Testis (tissue), 3 donors: ENCODE measurements around the gene CDKL4. TPM values are rescaled to one million over a fixed set of nuclear protein-coding genes. Genes with fewer than 3 reads are reported as not detected.
"Not testable (repeated sequence)": the region's sequence is repeated elsewhere in the genome, so short reads cannot be mapped to it uniquely, and the experiment has no call there.

ENCODE experiments used
- DNase-seq: peaks from one replicate; pipeline ENCODE4 v3.0.0-alpha.2; 2019
- H3K27ac ChIP-seq, 2 donors: fragments of 200-600 bp; sonication (generic); one replicate each; pipeline ENCODE4 v1.5.1; 2019
- H3K27me3 ChIP-seq: fragments of 200-600 bp; sonication (generic); one replicate; pipeline ENCODE4 v1.5.1; 2019
- H3K36me3 ChIP-seq: fragments of 200-600 bp; sonication (generic); one replicate; pipeline ENCODE4 v1.5.1; 2017; ENCODE audit warnings: low read depth; ENCODE audit errors: missing control alignments
- H3K4me1 ChIP-seq: fragments of 200-600 bp; sonication (generic); one replicate; pipeline ENCODE4 v1.5.1; 2019
- H3K4me3 ChIP-seq, 2 donors: fragments of 200-600 bp; sonication (generic); one replicate each; pipeline ENCODE4 v1.5.1; 2017 to 2019
- H3K9me3 ChIP-seq: fragments of 200-600 bp; sonication (generic); one replicate; pipeline ENCODE4 v1.5.1; 2017
- CTCF ChIP-seq, 3 experiments: fragments of 450-650 bp in 2 of 3; fragments of 200-600 bp in 1 of 3; sonication (generic) in 1 of 3; IDR thresholded peaks; one replicate each; pipeline ENCODE4 v1.5.1; 2016 to 2019; ENCODE audit warnings: antibody characterized with exemption in 3 of 3, mild to moderate bottlenecking in 2 of 3, moderate library complexity in 1 of 3
- POLR2A ChIP-seq: fragments of 450-650 bp; IDR thresholded peaks from one replicate; pipeline ENCODE4 v1.6.1; 2017; ENCODE audit warnings: antibody characterized with exemption, mild to moderate bottlenecking, moderate library complexity
- WGBS, 2 donors: methylation state at CpG; one replicate each; pipeline ENCODE4 v1.1.5; 2018; 5-methylcytosine and 5-hydroxymethylcytosine counted together
- intact Hi-C: fragments of 100-400 bp; cut with DNase I; formaldehyde crosslinking; loops from one replicate; pipeline ENCODE4 v1.15.1; 2023; ENCODE audit warnings: low total_unique reads
- polyA plus RNA-seq: library from polyadenylated mRNA; stranded (reverse); fragments of 350-450 nt; fragmentation: Illumina TruSeq; extraction: RNeasy Lipid Tissue Mini Kit (QIAGEN cat#74804); gene quantifications from one replicate; pipeline ENCODE4 v1.2.3, GENCODE V29; 2014; ENCODE audit warnings: low read depth, low replicate concordance; ENCODE audit not compliant: insufficient read depth
- total RNA-seq, 2 donors: library from RNA; depleted of rRNA; stranded (reverse); fragments of >200 nt; gene quantifications; one replicate each; pipeline ENCODE4 v1.2.3, GENCODE V29; 2016

The CDKL4 gene
- total and polyA plus RNA-seq, 3 donors from 2014 or later, result 2.3 to 4.2 (median 3.9) TPM

GRCh38 chr2:39175026-39175812 is 68.6 kb downstream of the CDKL4 start:
- Histone ChIP-seq H3K27me3 (no peaks in the 10 kb centered on the region), H3K27ac (no peak overlapping the region), H3K4me3 (no peak overlapping the region), H3K9me3 (no peaks in the 10 kb centered on the region), H3K4me1 (no peaks in the 10 kb centered on the region), H3K36me3 (no peaks in the 10 kb centered on the region)
- 74 to 79% methylated on average over 5 of the region's 5 CpGs for WGBS, 2 donors
- no peak for DNase-seq
- intact Hi-C loops, result no loop called here
- TF ChIP-seq POLR2A (no peak), CTCF (IDR thresholded peaks at IDR 0.05) (no peak)

GRCh38 chr2:39174022-39174421 is 69.7 kb downstream of the CDKL4 start:
- intact Hi-C loops, result no loop called here
- H3K9me3 ChIP-seq, result no peaks in the 10 kb centered on the region
- H3K36me3 ChIP-seq, result no peaks in the 10 kb centered on the region
- TF ChIP-seq CTCF (IDR thresholded peaks at IDR 0.05) (no peak), POLR2A (no peak)
- no peaks in the 10 kb centered on the region for H3K27me3 ChIP-seq
- H3K4me3 ChIP-seq, result no peak overlapping the region
- no peak overlapping the region for H3K27ac ChIP-seq
- WGBS, 2 donors, result 94 to 96% methylated on average over 8 of the region's 8 CpGs
- DNase-seq, result no peak
- no peaks in the 10 kb centered on the region for H3K4me1 ChIP-seq

GRCh38 chr2:39172047-39172706 is 71.6 kb downstream of the CDKL4 start:
- H3K27me3 ChIP-seq, H3K4me3 ChIP-seq, intact Hi-C loops, H3K27ac ChIP-seq, H3K4me1 ChIP-seq, DNase-seq, H3K36me3 ChIP-seq, H3K9me3 ChIP-seq: not testable (repeated sequence)
- 95% methylated on average over 10 of the region's 10 CpGs for WGBS, 2 donors

GRCh38 chr2:39171621-39172020 is 72.1 kb downstream of the CDKL4 start:
- no peak overlapping the region for H3K27ac ChIP-seq
- DNase-seq, result no peak
- no peaks in the 10 kb centered on the region for H3K36me3 ChIP-seq
- no peaks in the 10 kb centered on the region for H3K4me1 ChIP-seq
- TF ChIP-seq POLR2A (no peak), CTCF (IDR thresholded peaks at IDR 0.05) (no peak)
- no peak overlapping the region for H3K4me3 ChIP-seq
- no peaks in the 10 kb centered on the region for H3K27me3 ChIP-seq
- H3K9me3 ChIP-seq, result no peaks in the 10 kb centered on the region
- WGBS, 2 donors, result 91 to 94% methylated on average over 7 of the region's 7 CpGs
- intact Hi-C loops, result no loop called here

- WGBS, 2 donors, result 94 to 97% methylated on average over 4 of the region's 4 CpGs
- Histone ChIP-seq H3K36me3 (no peaks in the 10 kb centered on the region), H3K4me1 (peaks cover 9% of the 10 kb centered on the region), H3K9me3 (no peaks in the 10 kb centered on the region), H3K4me3 (no peak overlapping the region), H3K27ac (no peak overlapping the region), H3K27me3 (no peaks in the 10 kb centered on the region)
- DNase-seq, result no peak
- no peak for TF ChIP-seq POLR2A
- intact Hi-C loops, result no loop called here
These were observed 79.7 kb downstream of the CDKL4 start for GRCh38 chr2:39164089-39164488.
